HG03521 (cell line): Measurements from ENCODE around the gene DLX2.
A peak's percentile ranks its signal among the peaks of the same experiment; 100 is the strongest.

Experiments
- ATAC-seq: cut with Tn5 transposase; IDR thresholded peaks from one replicate; pipeline ENCODE4 v1.9.1; 2021; ENCODE audit warnings: mild to moderate bottlenecking, moderate library complexity; ENCODE audit not compliant: unreplicated experiment

DLX2 gene

GRCh38 chr2:172107690-172108586, 5.2 kb upstream of the DLX2 start:
- no peak for ATAC-seq

- no peak for ATAC-seq
Measured at GRCh38 chr2:172106108-172106961, 3.6 kb upstream of the DLX2 start.

- ATAC-seq = no peak
Measured at GRCh38 chr2:172105471-172106107, 2.9 kb upstream of the DLX2 start.

GRCh38 chr2:172103471-172104272, 972 bp upstream of the DLX2 start:
- ATAC-seq = no peak

DNA sequence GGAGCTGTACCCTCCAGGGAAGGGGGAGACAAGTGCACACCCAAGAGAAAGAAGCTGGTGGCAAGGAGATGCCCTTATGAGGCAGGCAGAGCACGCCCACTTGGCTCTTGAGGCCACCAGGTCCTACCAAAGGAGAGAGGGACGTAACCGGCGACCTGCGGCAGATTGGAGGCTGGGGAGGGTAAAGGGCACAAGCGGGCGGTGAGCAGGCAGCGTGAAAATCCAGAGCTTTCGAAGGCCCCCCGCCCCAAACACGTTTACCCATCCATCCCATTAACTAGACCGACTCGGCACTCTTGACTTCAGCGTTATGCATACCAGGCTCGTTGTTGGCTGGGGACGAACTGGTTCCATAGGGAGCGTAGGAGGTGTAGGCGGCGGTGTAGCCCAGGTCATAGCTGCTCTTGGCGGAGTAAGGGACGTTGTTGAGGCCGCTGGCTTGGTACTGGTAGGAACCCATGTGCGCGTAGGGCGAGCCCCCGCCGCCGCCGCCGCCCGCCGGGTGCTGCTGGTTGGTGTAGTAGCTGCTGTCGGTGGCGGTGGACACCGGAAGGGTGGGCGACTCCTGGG, 794 bp downstream of the DLX2 start:
- peak; percentile 6 for ATAC-seq

- no peak for ATAC-seq
Measured at GRCh38 chr2:172100935-172101820, 1.5 kb downstream of the DLX2 start.

DNA sequence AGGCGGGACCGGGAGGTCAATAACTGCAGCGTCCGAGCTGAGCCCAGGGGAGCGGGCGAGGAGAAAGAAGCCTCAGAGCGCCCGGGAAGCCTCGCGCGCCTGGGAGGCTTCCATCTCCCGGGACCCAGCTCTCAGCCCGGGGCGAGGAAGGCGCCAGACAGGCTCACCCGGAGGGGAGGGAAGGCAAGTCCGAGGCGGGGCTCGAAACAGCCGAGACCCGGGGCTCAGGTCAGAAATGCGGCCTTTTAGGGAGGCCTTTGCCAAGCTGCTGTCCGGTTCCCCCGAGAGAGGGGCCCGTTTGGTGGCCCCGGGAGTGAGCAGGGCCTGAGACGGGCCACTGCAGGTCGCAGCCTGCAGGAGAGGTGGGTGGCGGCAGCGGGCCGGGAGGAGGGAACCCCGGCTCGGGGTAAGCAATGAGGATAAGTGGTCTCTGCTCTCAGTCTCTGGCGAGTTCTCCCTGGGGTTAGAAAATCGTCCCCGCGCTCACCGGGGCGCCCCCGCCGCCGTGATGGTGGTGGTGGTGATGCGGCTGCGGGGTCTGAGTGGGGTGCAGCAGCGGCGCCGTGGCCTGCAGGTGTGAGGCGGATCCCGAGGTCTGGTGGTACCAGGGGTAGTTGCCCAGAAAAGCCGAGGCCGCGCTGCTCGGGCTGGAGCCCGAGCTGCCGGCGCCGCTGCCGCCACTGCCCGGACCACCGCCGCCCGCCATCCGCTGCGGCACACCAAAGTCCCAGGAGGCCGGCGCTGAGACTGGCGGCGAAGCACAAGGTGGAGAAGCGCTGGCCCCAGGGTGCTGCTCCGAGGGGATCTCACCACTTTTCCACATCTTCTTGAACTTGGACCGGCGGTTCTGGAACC, 2.4 kb downstream of the DLX2 start:
- ATAC-seq = no peak

DNA sequence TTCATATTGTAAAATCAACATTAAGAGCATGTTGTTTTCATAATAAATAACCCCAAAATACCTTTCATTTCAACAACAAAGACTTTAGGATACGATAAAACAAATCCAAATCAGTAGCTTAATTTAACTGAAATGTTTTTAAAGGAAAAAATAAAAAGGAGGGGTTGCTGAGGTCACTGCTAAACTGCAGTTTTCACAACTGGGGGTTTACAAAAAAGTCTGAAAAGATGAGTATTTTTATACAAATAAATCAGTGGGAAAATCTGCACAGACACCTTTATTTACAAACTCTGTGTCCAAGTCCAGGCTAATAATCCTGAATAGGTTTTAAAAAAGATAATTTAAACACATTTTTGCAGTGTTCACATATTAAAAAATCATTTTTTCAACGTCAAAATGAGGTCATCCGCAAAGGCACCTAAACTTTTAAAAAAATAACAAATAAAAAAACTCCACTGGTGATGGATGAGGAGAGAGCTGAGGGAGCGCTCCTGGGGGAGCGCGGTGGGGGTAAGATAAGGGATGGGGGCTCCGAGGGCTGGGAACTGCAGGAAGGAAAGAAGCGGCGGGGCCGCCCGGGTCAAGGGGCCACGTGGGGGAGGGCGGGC, 3.1 kb downstream of the DLX2 start:
- no peak for ATAC-seq

DNA sequence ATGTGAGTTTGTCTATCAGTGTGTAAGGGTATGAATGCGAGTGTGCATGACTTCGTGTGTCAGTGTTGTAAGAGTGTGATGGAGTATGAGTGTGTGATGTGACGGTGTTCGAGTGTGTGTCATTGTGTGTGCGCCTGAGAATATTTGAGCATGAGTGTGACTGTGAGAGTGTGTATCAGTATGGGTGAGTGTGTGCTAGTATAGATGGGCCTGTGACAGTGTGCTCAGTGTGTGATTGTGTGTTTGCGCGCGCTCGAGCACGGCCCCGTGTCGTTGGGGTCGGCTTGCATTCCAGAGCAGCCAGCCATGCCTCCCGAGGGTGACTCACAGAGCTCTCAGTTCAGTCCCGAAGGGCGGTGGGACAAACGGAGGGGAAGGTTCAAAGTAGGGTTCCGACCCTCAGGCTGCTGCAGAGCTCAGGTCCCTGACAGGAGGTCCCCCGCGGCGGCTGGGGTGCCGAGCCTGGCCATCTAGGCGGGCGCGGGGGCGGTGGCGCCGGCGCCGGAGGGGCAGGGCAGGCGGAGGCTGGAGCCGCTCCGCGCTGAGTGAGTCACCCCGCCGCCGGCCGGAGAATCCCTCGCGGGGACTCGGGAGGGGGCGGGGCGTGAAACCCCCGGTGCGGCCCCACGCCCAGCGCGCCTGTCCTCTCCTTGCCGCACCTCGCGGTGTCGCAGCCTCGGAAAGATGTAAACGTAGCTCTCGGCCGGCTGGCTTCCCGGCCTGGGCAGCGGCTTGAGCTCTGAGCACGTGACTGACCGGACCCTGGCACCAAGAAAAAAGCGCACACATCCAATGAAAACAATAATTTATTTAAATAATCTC, 3.8 kb downstream of the DLX2 start:
- ATAC-seq = no peak

DNA sequence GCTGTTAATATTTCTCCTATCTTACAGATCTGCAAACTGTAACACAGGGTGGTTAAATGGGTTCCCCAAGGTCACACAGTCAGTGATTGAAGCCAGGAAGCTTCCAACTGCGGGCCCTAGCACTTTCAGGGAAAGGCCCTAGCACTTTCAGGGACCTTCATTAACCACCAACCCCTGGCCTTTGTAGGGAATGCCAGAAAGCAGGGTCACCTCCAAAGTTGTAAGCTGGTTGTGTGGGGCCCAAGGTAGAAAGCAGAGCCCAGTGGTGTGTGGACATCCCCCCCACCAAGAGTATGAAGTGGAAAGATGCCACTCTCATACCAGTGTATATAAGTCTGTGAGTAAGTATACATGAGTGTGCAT, 4.4 kb downstream of the DLX2 start:
- ATAC-seq = no peak

GRCh38 chr2:172097557-172098131, 5.1 kb downstream of the DLX2 start:
- ATAC-seq = no peak

- no peak for ATAC-seq
Measured at GRCh38 chr2:172096626-172097547, 5.8 kb downstream of the DLX2 start.

GRCh38 chr2:172095905-172096625, 6.6 kb downstream of the DLX2 start:
- no peak for ATAC-seq

DNA sequence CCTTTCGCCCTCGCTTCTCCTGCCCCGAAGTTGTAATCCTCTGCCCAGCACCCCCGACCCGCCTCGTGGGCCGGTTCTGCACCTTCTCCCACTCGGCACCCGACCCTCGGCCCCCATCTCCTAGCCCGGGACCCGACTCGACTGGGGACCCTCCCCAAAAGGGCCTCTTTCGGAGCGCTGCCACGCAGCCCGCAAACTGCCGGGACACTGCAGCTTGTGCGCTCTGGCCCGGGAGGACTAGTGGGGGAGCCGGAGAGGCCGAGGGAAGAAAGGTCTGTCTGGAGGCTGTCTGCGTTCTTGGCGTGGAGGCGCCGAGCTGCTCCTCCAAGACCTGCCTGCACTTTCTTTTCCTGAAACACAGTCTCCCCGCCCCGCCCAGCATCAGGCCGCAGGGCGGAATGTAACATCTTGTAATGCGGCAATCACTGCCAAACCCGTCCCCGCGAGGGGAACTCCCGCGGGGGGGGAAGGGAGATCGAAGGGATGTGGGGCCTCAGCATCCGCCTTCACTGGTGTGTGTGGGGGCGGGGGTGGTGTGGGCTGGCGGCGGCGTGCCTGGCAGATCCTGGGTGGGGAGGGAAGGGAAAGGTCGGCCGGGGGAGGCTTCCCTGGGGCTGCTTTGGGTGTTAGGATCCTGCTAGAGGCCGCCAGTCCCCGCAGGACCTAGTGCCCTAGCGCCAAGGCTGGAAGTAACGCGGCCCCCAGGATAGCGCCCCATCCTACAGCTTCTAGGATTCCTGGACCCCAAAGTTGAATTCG, 7.4 kb downstream of the DLX2 start:
- no peak for ATAC-seq
